Measurements from ENCODE around the gene DSC3. TPM values are rescaled to one million over a fixed set of nuclear protein-coding genes. Genes with fewer than 3 reads are reported as not detected.

The DSC3 gene
- total and polyA plus RNA-seq, 2 experiments from 2014 or later: 13.9 to 39.7 TPM

DNA sequence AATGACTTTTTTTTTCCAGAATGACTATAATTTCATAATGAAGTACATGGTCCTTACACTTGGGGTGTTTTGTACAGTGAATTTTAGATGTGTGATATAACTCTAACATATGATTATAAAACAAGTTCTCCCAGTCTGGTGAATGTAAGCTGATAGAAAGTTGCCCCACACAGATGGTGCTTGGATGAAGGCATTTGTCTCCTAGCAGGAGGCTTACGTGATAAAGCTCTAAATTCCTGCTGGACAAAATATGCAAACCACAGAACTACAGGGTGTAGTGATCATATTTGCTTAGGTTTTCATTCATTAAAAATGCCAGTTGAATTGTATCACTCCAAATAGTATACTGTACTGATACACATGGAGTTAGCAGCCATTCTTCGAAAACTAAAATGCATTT lies 85.5 kb downstream of the DSC3 start:
- Histone ChIP-seq H3K9me3 (ENCODE audit: low read depth) (no peaks in the 10 kb centered on the region), H3K27me3 (no peaks in the 10 kb centered on the region), H3K79me2 (no peaks in the 10 kb centered on the region), H3K36me3 (replicated peaks; ENCODE audit: insufficient read depth, low read depth) (no peaks in the 10 kb centered on the region), H3K4me2 (no peak overlapping the region), H4K20me1 (ENCODE audit: insufficient read depth, poor library complexity, severe bottlenecking) (no peaks in the 10 kb centered on the region), H2AFZ (no peak overlapping the region), H3K27ac (no peak overlapping the region), H3K9me2 (replicated peaks; ENCODE audit: insufficient read depth) (no peaks in the 10 kb centered on the region), H3K4me3 (no peak overlapping the region), H3K4me1 (ENCODE audit: insufficient read depth) (no peaks in the 10 kb centered on the region)
- DNase-seq (ENCODE audit: low spot score): no peak
- WGBS (ENCODE audit: low lambda C conversion rate, missing lambda C conversion rate): 77% methylated on average over 2 of the region's 2 CpGs
- TF ChIP-seq, protein P1, sequence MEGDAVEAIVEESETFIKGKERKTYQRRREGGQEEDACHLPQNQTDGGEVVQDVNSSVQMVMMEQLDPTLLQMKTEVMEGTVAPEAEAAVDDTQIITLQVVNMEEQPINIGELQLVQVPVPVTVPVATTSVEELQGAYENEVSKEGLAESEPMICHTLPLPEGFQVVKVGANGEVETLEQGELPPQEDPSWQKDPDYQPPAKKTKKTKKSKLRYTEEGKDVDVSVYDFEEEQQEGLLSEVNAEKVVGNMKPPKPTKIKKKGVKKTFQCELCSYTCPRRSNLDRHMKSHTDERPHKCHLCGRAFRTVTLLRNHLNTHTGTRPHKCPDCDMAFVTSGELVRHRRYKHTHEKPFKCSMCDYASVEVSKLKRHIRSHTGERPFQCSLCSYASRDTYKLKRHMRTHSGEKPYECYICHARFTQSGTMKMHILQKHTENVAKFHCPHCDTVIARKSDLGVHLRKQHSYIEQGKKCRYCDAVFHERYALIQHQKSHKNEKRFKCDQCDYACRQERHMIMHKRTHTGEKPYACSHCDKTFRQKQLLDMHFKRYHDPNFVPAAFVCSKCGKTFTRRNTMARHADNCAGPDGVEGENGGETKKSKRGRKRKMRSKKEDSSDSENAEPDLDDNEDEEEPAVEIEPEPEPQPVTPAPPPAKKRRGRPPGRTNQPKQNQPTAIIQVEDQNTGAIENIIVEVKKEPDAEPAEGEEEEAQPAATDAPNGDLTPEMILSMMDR (IDR thresholded peaks at IDR 0.05; ENCODE audit: poor library complexity): no peak
- TF ChIP-seq EZH2phosphoT487 (IDR thresholded peaks at IDR 0.05; ENCODE audit: low read depth, severe bottlenecking, unreplicated experiment) (no peak), EZH2 (IDR thresholded peaks at IDR 0.05; ENCODE audit: borderline replicate concordance) (no peak)

DNA sequence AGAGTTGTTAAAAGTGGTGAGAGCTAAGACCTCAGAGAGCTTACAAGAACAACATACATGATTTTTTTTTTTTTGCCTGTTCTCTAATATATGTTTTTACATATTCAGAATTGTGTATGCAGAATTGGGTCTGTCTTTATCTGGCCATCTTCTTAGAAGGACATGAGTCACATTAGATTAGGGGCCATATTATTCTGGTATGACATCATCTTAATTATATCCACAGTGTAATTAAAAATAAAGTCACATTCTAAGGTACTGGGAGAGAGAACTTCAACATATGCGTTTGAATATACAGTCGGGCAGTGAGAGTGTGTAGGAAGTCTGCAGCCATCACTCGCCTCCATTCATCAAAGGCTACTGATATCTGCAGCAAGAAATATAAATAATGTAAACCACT lies 88.3 kb downstream of the DSC3 start:
- Histone ChIP-seq H2AFZ (no peak overlapping the region), H3K4me3 (no peak overlapping the region), H3K4me2 (no peak overlapping the region), H3K27ac (no peak overlapping the region), H3K9me3 (ENCODE audit: low read depth) (no peaks in the 10 kb centered on the region), H3K36me3 (replicated peaks; ENCODE audit: insufficient read depth, low read depth) (no peaks in the 10 kb centered on the region), H3K9me2 (replicated peaks; ENCODE audit: insufficient read depth) (no peaks in the 10 kb centered on the region), H3K79me2 (no peaks in the 10 kb centered on the region), H3K27me3 (no peaks in the 10 kb centered on the region), H4K20me1 (ENCODE audit: insufficient read depth, poor library complexity, severe bottlenecking) (no peaks in the 10 kb centered on the region), H3K4me1 (ENCODE audit: insufficient read depth) (no peaks in the 10 kb centered on the region)
- no peak for DNase-seq (ENCODE audit: low spot score)
- TF ChIP-seq, protein P1 (IDR thresholded peaks at IDR 0.05; ENCODE audit: poor library complexity): no peak
- TF ChIP-seq EZH2 (IDR thresholded peaks at IDR 0.05; ENCODE audit: borderline replicate concordance): no peak
- TF ChIP-seq EZH2phosphoT487 (IDR thresholded peaks at IDR 0.05; ENCODE audit: low read depth, severe bottlenecking, unreplicated experiment): no peak
- 79% methylated on average over 3 of the region's 3 CpGs for WGBS (ENCODE audit: low lambda C conversion rate, missing lambda C conversion rate)

- no peaks in the 10 kb centered on the region for H3K4me1 ChIP-seq (ENCODE audit: insufficient read depth)
- no peaks in the 10 kb centered on the region for H4K20me1 ChIP-seq (ENCODE audit: insufficient read depth, poor library complexity, severe bottlenecking)
- H3K36me3 ChIP-seq (replicated peaks; ENCODE audit: insufficient read depth, low read depth): no peaks in the 10 kb centered on the region
- peaks cover 5% of the 10 kb centered on the region for H3K9me3 ChIP-seq (ENCODE audit: low read depth)
- TF ChIP-seq EZH2phosphoT487 (IDR thresholded peaks at IDR 0.05; ENCODE audit: low read depth, severe bottlenecking, unreplicated experiment) (no peak), EZH2 (IDR thresholded peaks at IDR 0.05; ENCODE audit: borderline replicate concordance) (no peak)
- TF ChIP-seq, protein P1 (IDR thresholded peaks at IDR 0.05; ENCODE audit: poor library complexity): no peak
- H3K79me2 ChIP-seq: no peaks in the 10 kb centered on the region
- WGBS (ENCODE audit: low lambda C conversion rate, missing lambda C conversion rate): 87% methylated on average over 8 of the region's 8 CpGs
- no peak overlapping the region for H2AFZ ChIP-seq
- H3K9me2 ChIP-seq (replicated peaks; ENCODE audit: insufficient read depth): no peaks in the 10 kb centered on the region
- no peak overlapping the region for H3K4me3 ChIP-seq
- no peaks in the 10 kb centered on the region for H3K27me3 ChIP-seq
- no peak overlapping the region for H3K4me2 ChIP-seq
- no peak overlapping the region for H3K27ac ChIP-seq
- DNase-seq (ENCODE audit: low spot score): no peak
Observed at GRCh38 chr18:30945761-30946160, 96.8 kb downstream of the DSC3 start.

All from hepatocyte (in vitro differentiated cells).